Nephron progenitor cell (in vitro differentiated cells): ENCODE data around the gene ECE2.
"Not testable (repeated sequence)": the region's sequence is repeated elsewhere in the genome, so short reads cannot be mapped to it uniquely, and the experiment has no call there.

Experiments
- DNase-seq: peaks from one replicate; pipeline ENCODE4 v3.0.0; 2021
- H3K27ac Mint-ChIP-seq: 2 replicates; pipeline ENCODE4 v1.8.0; 2021; ENCODE audit warnings: mild to moderate bottlenecking, moderate library complexity, mixed read lengths
- H3K27me3 Mint-ChIP-seq: 2 replicates; pipeline ENCODE4 v1.8.0; 2021; ENCODE audit warnings: mild to moderate bottlenecking, low read depth, mixed read lengths; ENCODE audit not compliant: poor library complexity
- H3K36me3 Mint-ChIP-seq: 2 replicates; pipeline ENCODE4 v1.8.0; 2021; ENCODE audit warnings: low read depth, mixed read lengths
- H3K4me1 Mint-ChIP-seq: 2 replicates; pipeline ENCODE4 v1.8.0; 2021; ENCODE audit warnings: mixed read lengths
- H3K4me3 Mint-ChIP-seq: 2 replicates; pipeline ENCODE4 v1.8.0; 2021; ENCODE audit warnings: mild to moderate bottlenecking, moderate library complexity, mixed read lengths
- H3K9me3 Mint-ChIP-seq: 2 replicates; pipeline ENCODE4 v1.8.0; 2021; ENCODE audit warnings: mild to moderate bottlenecking, moderate library complexity, mixed read lengths
- TF ChIP-seq, protein P1 (sequence below): fragments of 200-600 bp; sonication (generic); IDR thresholded peaks from 2 replicates; pipeline ENCODE4 v1.5.0; 2021; ENCODE audit warnings: antibody characterized with exemption

ECE2 gene

DNA sequence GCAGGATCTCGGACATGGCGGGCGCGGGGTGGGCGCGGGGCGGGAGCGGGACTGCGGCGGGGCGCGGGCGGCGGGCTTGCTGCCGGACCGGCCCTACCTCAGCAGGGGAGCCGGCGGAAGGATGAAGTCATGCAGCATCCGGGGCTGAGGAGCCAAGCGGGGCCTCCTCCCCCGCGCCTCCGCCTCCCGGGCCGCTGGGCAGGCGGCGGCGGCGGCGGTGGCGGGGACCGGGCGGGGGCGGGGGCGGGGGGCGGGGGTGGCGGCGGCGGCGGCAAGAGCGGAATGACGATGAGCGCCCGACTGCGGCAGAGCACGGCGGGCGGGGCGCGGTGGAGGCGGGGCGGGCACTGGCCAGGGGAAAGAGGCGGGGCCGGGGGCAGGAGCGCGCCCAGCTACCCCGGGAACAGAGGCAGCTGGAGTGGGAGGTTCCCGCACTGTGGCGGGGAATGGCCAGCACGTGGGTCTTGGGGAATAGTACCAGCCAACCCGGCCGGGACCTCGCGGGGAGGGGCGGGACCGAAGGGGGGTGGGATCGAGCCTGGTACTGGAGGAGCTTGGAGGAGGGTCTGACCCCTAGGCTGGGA lies 14.5 kb upstream of the ECE2 start, which contains the start of gene CAMK2N2:
Gene CAMK2N2, minus strand, starts transcription at position 284 of the 584 bp plus-strand sequence. Its CDS starts 268 bp downstream, at position 16.
- H3K4me1 Mint-ChIP-seq: peaks cover 16% of the 10 kb centered on the region
- peak within 1 kb of the TSS; percentile 84 for H3K4me3 Mint-ChIP-seq
- TF ChIP-seq, protein P1, sequence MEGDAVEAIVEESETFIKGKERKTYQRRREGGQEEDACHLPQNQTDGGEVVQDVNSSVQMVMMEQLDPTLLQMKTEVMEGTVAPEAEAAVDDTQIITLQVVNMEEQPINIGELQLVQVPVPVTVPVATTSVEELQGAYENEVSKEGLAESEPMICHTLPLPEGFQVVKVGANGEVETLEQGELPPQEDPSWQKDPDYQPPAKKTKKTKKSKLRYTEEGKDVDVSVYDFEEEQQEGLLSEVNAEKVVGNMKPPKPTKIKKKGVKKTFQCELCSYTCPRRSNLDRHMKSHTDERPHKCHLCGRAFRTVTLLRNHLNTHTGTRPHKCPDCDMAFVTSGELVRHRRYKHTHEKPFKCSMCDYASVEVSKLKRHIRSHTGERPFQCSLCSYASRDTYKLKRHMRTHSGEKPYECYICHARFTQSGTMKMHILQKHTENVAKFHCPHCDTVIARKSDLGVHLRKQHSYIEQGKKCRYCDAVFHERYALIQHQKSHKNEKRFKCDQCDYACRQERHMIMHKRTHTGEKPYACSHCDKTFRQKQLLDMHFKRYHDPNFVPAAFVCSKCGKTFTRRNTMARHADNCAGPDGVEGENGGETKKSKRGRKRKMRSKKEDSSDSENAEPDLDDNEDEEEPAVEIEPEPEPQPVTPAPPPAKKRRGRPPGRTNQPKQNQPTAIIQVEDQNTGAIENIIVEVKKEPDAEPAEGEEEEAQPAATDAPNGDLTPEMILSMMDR: no peak
- H3K27me3 Mint-ChIP-seq: peaks cover 91% of the 10 kb centered on the region
- H3K9me3 Mint-ChIP-seq: peaks cover 11% of the 10 kb centered on the region
- DNase-seq: peak; percentile 78
- peaks cover 8% of the 10 kb centered on the region for H3K36me3 Mint-ChIP-seq
- no peak within 1 kb of the TSS for H3K27ac Mint-ChIP-seq

DNA sequence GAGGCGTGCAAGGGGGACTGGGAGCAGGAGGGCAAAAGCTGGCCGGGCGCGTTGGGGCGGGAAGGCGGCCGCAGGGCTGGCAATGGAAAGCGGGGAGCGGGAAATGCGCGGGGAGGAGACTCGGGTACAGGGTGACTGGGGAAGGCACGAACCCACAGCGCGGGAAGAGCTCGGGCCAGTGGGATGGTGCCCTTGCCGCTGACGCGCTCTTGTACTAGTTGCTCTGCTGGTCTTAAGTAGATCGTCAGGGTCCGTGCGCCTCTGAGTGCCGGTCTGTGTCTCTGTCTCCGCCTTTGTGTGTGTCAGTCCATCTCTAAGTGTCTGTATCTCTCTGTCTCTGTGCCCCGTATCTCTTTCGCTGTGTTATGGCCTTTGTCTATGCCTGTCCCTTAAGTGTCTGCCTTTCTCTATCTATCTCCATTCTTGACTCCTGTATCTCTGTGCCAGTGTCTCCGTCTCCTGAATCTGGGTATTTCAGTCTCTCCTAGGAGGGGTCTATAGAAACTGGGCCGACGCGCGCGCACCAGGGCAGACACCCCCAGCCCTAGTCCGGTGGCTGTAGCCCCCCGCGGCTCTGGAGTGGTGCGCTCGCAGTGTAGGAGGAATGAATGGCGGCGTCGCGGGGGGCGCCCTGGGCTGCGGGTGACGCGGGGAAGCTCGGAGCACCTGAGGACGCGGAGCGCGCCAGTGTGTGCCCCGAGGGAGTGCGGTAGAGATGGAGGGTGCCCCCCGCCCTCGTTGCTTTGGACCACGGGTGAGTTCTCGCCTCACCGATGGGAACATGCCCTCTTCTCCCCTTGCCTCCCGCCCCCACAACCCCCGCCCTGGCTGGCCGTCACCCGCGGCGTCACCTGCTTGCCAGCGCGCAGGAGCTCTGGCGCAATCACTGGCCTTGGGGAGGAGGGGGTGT lies 13.7 kb upstream of the ECE2 start:
- peaks cover 90% of the 10 kb centered on the region for H3K27me3 Mint-ChIP-seq
- H3K9me3 Mint-ChIP-seq: peaks cover 14% of the 10 kb centered on the region

DNA sequence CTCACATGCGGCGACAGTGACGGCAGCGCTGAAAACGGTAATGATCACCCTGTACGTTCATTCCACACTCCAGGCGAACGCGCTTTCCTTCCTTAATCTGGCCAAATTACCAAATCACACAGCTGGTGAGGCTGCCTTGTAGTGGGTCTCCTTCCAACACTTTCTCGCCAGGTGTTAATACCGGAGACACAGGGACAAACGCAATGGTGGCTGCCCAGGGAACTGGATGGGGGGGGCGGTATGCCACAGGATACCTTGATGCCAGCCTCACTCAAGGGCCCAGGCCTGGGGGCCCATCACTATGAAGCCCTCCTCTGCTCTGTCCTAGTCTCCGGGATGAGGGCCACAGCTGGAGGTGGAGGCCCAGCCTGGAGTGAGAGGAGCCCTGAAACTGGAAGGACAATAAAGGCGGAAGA lies 13.1 kb upstream of the ECE2 start:
- Mint-ChIP-seq H3K27me3 (peaks cover 90% of the 10 kb centered on the region), H3K4me1 (peaks cover 16% of the 10 kb centered on the region), H3K36me3 (peaks cover 8% of the 10 kb centered on the region), H3K9me3 (peaks cover 21% of the 10 kb centered on the region), H3K27ac (no peak overlapping the region), H3K4me3 (peak overlapping the region; percentile 69)
- TF ChIP-seq, protein P1: no peak
- no peak for DNase-seq

More for the DNA sequence above, 13.7 kb upstream of the ECE2 start:
- peaks cover 8% of the 10 kb centered on the region for H3K36me3 Mint-ChIP-seq
- peak overlapping the region; percentile 84 for H3K4me3 Mint-ChIP-seq
- H3K4me1 Mint-ChIP-seq: peaks cover 16% of the 10 kb centered on the region
- TF ChIP-seq, protein P1: no peak
- H3K27ac Mint-ChIP-seq: no peak overlapping the region
- DNase-seq: peak; percentile 33

DNA sequence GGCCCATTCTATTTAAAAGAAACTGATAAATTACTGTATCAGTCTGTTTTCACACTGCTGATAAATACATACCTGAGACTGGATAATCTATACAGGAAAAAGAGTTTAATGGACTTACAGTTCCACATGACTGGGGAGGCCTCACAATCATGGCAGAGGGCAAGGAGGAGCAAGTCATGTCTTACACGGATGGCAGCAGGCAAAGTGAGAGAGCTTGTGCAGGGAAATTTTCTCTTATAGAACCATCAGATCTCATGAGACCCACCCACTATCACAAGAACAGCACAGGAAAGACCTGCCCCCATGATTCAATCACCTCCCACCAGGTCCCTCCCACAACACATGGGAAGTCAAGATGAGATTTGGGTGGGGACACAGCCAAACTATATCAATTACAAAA lies 8.6 kb upstream of the ECE2 start:
- H3K36me3 Mint-ChIP-seq, H3K4me3 Mint-ChIP-seq, H3K27ac Mint-ChIP-seq, H3K4me1 Mint-ChIP-seq, DNase-seq: not testable (repeated sequence)
- Mint-ChIP-seq H3K27me3 (peaks cover 87% of the 10 kb centered on the region), H3K9me3 (peaks cover 15% of the 10 kb centered on the region)

DNA sequence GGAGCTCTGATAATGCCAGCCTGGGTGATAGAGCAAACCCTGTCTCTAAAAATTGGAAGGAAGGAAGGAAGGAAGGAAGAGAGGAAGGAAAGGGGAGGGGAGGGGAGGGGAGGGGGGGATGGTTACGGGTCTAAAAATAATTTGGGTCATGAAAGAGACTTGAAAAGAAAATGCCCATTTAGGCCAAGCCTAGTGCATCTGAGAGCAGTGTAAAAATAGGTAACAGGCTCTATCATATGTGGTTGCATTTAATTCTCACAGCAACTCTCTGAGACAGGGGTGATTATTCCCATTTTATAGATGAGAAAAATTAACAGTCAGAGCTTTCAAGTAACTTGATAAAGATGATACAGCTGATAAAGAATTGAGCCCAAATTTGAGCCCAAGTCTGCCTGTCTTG lies 3.6 kb upstream of the ECE2 start:
- H3K27me3 Mint-ChIP-seq: peaks cover 94% of the 10 kb centered on the region
- H3K36me3 Mint-ChIP-seq: no peaks in the 10 kb centered on the region
- TF ChIP-seq, protein P1: no peak
- peaks cover 6% of the 10 kb centered on the region for H3K9me3 Mint-ChIP-seq
- no peak for DNase-seq
- no peak overlapping the region for H3K27ac Mint-ChIP-seq
- no peak overlapping the region for H3K4me3 Mint-ChIP-seq
- H3K4me1 Mint-ChIP-seq: peaks cover 5% of the 10 kb centered on the region

DNA sequence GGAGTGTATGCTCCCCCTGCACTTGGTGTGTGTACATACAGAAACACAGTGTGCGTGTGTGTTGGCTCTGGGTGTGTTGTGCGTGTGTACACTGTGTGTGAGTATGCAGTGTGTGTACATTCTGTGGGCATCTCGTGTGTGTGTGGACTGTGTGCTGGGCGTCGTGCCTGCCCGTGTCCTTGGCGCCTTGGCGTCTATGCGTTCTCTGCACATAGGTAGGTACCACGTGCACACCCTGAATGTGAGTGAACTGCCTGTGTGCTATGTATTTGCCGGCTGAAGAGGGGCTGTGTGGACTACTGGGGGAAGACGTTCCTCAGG lies 481 bp upstream of the ECE2 start:
- H3K36me3 Mint-ChIP-seq: no peaks in the 10 kb centered on the region
- peak overlapping the region; percentile 67 for H3K4me3 Mint-ChIP-seq
- DNase-seq: no peak
- TF ChIP-seq, protein P1: no peak
- no peak overlapping the region for H3K27ac Mint-ChIP-seq
- H3K4me1 Mint-ChIP-seq: peaks cover 5% of the 10 kb centered on the region
- peaks cover 98% of the 10 kb centered on the region for H3K27me3 Mint-ChIP-seq
- no peaks in the 10 kb centered on the region for H3K9me3 Mint-ChIP-seq
